GM18508 (cell line): ENCODE measurements around the gene FIBP.

Experiments used
- ATAC-seq: cut with Tn5 transposase; IDR thresholded peaks from one replicate; pipeline ENCODE4 v1.9.1; 2021; ENCODE audit warnings: moderate number of reproducible peaks; ENCODE audit not compliant: insufficient read depth, unreplicated experiment

Gene FIBP

GRCh38 chr11:65891219-65892136, 3.2 kb upstream of the FIBP start:
- no peak for ATAC-seq

GRCh38 chr11:65890324-65891218, 2.3 kb upstream of the FIBP start, which contains the start of gene CCDC85B:
TSS of gene CCDC85B (plus strand) at chr11:65890673. CDS start at chr11:65890784, 111 bp downstream.
- no peak for ATAC-seq

GRCh38 chr11:65887723-65888162, 528 bp downstream of the FIBP start:
- no peak for ATAC-seq

- ATAC-seq: no peak
Observed at GRCh38 chr11:65886826-65887722, 1.2 kb downstream of the FIBP start.

- no peak for ATAC-seq
Observed at GRCh38 chr11:65885808-65886536, 2.3 kb downstream of the FIBP start.

- ATAC-seq: no peak
Observed at GRCh38 chr11:65885231-65885630, 3.0 kb downstream of the FIBP start.

GRCh38 chr11:65884716-65885092, 3.6 kb downstream of the FIBP start:
- ATAC-seq: no peak

- no peak for ATAC-seq
Observed at GRCh38 chr11:65883786-65884715, 4.2 kb downstream of the FIBP start.

- ATAC-seq: no peak
Observed at GRCh38 chr11:65883058-65883761, 5.1 kb downstream of the FIBP start.

GRCh38 chr11:65882120-65883057, 5.9 kb downstream of the FIBP start:
- no peak for ATAC-seq

- no peak for ATAC-seq
Observed at GRCh38 chr11:65880844-65881421, 7.3 kb downstream of the FIBP start.

GRCh38 chr11:65880027-65880426, 8.2 kb downstream of the FIBP start:
- ATAC-seq: no peak

GRCh38 chr11:65879617-65880016, 8.7 kb downstream of the FIBP start, which contains the start of gene CTSW:
TSS of gene CTSW (plus strand) at chr11:65879837. CDS start at chr11:65879855, 18 bp downstream.
- no peak for ATAC-seq

- no peak for ATAC-seq
Observed at GRCh38 chr11:65873318-65874156, 14.7 kb downstream of the FIBP start.

GRCh38 chr11:65872586-65873317, 15.5 kb downstream of the FIBP start, which contains the start of gene EFEMP2:
TSS of gene EFEMP2 (minus strand) at chr11:65872800. CDS start at chr11:65872354, 446 bp downstream.
- no peak for ATAC-seq
